Left kidney (tissue), 8 donors: ENCODE measurements around the gene GSS. TPM values are rescaled to one million over a fixed set of nuclear protein-coding genes. Genes with fewer than 3 reads are reported as not detected.
A peak's percentile ranks its signal among the peaks of the same experiment; 100 is the strongest.

ENCODE experiments used
- DNase-seq: peaks from one replicate; pipeline ENCODE4 v3.0.0-alpha.2; 2013
- long read RNA-seq, 8 donors: transcript quantifications; one replicate each; lab custom pipeline, GENCODE V29; 2026
- polyA plus RNA-seq: library from polyadenylated mRNA; unstranded; fragments of 120-200 nt; gene quantifications from one replicate; pipeline ENCODE4 v1.2.1, GENCODE V29; 2013; ENCODE audit not compliant: insufficient read length

GSS gene
- 58.8 TPM for polyA plus RNA-seq
- long read RNA-seq, donor 1, transcript GSS-201 (13 exons, 1,919 nt), result major isoform, 9 of 11 reads
- long read RNA-seq, donor 1, partial matches to known transcripts, result 0 of 11 reads
- long read RNA-seq, donor 1, other reads (novel, unspliced or antisense), result 0 of 11 reads
- long read RNA-seq, donor 2, transcript GSS-201 (13 exons, 1,919 nt), result major isoform, 11 of 16 reads
- long read RNA-seq, donor 2, partial matches to known transcripts, result 5 of 16 reads
- long read RNA-seq, donor 2, other reads (novel, unspliced or antisense), result 0 of 16 reads
- long read RNA-seq, donor 3, partial matches to known transcripts, result 0 of 6 reads
- long read RNA-seq, donor 3, other reads (novel, unspliced or antisense), result 0 of 6 reads
- long read RNA-seq, donor 4, result 0 reads
- long read RNA-seq, donor 5, transcript GSS-201 (13 exons, 1,919 nt), result major isoform, 6 of 17 reads
- long read RNA-seq, donor 5, partial matches to known transcripts, result 11 of 17 reads
- long read RNA-seq, donor 5, other reads (novel, unspliced or antisense), result 0 of 17 reads
- long read RNA-seq, donor 6, transcript GSS-201 (13 exons, 1,919 nt), result major isoform, 6 of 12 reads
- long read RNA-seq, donor 6, partial matches to known transcripts, result 0 of 12 reads
- long read RNA-seq, donor 6, other reads (novel, unspliced or antisense), result 5 of 12 reads
- long read RNA-seq, donor 7, transcript GSS-201 (13 exons, 1,919 nt), result major isoform, 17 of 18 reads
- long read RNA-seq, donor 7, partial matches to known transcripts, result 0 of 18 reads
- long read RNA-seq, donor 7, other reads (novel, unspliced or antisense), result 0 of 18 reads
- long read RNA-seq, donor 8, transcript GSS-201 (13 exons, 1,919 nt), result major isoform, 5 of 5 reads
- long read RNA-seq, donor 8, partial matches to known transcripts, result 0 of 5 reads
- long read RNA-seq, donor 8, other reads (novel, unspliced or antisense), result 0 of 5 reads

DNA sequence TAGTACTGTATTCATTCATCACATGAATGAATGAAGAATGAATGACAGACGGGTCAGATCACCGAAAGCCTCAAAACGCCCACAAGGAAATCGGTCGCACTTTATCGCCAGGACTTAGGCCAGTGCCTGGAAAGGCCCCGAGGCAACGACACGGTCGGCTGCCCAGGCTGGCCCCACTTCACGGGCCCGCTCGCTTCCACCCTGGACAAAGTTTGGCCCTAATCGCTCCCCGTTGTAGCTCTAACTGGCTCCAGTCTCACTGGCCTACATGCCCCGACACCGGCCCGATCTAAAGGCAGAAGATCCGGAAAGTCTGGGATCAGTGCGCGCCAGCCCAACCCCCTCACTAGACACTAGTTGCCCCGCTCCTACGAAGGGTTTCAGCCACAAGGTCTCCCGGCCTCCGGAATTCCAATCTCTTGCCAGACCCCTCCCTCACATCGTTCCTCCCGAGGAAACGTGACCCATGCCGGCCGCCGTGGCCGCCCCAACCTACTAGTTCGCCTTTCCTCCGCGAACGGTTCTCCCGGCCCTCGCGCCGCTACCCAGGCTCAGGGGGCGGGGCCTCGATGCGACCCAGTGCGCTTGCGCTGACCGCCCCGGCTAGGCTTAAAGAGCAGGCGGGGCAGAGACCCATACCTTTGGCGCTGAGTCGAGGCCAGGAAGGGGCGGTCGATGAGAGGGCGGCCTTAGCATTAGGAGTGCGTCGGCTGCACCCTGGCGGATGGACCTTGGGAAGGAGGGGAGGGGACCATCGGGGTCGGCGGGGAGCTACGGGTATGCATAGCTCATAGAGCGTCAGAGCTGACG lies at the start of gene GSS, which contains the start of gene MYH7B:
GSS (minus strand) TSS at position 576 of the 810 bp plus-strand sequence. CDS start 3,954 bp downstream, outside the sequence.
MYH7B (plus strand) TSS at position 638 of the 810 bp plus-strand sequence. CDS start 22,138 bp downstream, outside the sequence.
- DNase-seq, result peak; percentile 97

DNA sequence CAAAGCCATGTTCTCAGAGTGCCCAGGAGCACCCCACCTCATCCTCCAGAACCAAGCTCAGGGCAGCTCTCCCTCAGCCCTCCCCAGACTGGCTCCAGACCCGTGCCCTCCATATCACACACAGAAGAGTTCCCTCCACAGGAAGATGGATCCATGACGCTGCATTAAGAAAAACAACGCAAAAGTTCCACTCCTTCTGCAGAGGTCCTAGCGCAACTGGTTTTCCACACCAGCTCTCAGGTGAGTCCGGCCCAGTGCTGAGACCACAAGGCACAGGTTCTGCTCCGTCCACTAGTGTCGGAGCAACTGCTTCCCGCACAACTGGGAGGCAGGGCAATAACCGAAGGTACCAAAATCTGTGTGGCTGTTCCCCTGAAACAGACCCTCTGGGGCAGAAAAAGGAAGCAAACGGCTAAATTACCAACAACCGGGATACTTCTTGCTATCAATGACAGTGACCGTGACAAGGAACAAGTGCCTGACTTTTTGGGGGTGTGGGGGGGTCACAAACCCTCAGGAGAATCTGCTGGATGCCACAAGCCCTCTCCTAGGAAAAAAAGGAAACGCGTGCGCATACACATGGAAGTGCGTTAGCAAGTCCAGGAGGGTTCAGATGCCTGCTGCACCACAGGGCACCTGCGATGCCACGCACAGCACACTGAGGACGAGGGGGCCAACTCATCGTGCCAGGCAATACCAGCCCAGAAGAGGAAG lies 49.3 kb upstream of the GSS start:
- DNase-seq, result no peak

DNA sequence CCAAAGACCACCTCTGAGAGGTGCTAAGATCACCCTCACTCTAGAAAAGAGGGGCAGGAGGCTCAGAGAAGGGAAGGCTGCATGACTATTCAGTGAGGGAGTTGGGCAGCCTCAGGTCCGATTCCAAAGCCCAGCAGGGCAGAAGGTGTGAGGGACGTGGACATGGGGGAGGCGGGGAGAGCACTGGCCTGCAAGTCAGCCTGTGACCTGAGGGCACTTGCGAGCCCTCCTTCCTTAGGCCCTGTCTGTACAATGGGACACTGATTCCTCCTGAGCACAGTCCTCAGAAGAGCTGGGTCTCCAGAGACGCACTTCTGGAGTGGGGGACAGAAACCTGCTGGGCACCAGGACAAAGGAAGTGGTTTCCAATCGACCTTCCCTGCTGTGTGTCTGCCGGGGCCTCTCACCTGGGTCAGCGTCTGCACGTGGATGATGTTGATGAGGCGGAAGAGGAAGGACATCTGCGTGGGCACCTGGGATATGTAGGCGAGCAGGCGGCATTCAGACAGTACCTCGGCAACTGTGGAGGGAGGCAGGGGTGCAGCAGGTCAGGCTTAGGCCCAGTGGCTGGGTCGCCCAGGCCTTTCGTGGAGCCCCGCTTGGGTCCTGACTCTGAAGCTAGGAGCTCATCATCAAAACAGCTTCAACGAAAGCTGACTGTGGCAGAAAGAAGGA lies 48.6 kb upstream of the GSS start:
- DNase-seq, result no peak

DNA sequence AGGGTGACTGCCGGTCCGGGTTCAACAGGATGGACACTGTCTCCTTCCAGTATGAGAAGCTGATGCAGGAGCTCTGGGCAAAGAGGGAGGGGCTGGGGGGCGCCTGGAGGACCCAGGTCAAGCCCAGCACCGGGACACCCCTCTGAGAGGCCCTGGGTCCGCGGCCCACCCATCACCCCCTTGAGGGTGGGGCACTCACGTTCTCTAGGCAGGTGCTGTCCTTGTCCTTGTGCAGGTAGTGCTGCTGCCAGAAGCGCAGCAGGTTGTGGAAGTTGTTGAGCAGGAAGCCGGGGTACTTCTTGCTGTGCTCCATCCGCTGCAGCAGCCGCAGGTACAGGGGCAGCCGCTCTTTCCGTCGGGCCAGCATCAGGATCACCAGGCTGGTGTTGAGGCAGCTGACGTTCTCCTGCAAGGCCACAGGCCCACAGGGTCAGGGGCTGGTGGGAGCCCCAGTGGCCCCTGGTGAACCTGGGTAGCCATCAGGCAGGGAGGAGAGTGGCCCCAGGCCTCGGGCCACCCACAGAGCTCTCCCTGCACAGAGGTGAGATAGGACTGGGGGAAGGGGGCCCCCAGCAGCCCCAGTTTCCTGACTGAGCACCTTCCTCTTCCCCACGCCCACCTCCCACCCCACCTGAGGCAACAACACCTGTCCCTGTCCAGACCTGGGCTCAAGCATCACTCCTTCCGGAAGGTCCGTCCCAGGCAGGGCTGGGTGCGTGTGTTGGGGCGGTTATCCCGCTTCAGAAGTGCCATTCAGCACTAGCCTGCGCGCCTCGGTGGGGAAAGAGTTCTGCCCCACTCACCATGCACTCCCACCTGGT lies 47.8 kb upstream of the GSS start:
- no peak for DNase-seq

DNA sequence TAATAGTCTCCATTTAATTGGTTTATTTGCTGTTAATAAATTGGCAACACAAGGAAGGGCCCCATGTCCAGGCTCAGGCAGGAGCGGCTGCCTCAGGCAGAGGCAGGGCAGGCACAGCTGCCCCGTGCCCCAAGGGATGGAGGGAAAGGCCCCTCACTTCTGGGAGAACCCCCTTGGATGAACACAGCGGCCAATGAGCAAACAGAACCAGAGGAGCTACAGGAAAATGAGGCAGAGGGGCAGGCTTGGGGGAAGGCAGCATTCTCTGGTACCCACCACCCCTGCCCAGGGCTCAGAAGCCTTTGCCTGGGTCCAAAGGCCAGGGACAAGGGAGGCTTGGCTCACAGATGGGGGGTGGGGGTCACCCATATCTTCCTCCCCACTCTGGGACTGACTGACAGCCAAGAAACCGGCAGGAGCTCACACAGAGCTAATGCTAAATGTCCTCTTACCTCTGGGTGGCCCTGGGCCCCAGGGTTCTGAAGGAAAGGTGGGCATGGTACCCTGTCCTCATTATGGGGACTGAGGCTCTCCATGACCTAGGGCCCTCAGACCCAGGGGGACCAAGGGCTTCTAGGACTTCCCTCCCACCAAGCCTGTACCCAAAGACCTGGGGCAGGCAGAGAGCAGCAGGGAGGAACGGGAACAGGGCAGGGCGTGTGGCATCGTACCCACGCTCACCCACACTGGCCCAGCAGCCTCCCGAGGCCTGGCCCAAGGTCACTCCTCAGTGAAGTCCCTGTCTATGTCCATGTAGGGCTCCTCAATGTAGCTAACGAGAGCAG lies 47.0 kb upstream of the GSS start:
- DNase-seq, result no peak

DNA sequence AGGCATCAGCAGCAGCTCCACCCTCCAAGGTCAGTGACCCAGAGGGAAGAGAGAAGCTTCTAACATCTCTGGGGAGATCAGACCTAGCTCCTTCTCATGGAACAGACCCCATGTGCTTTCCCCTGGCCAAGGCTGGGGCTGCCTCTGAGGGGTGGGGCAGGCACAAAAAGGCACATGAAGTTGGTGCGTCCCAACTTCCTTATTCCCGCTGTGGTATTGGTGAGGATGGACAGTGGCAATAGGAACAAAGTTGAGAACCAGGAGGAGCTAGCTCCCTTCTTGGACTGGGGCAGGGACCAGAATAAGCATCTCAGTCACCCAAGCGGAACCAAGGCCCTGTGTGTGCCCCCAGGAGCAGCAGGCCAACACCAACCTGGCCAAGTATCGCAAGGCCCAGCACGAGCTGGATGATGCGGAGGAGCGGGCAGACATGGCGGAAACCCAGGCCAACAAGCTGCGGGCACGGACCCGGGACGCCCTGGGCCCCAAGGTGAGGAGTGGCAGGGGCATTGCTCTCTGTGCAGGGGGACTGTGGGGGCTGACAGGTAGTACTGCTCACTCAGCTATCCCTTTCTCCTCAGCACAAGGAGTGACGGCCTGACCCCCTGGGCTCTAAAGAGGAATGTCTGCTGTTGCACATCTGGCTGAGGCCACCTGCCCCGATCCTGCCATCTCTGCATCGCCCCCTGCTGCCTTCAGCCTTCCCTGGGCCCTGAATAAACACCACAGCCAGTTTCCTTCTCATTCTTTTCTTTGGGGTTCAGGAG lies 46.2 kb upstream of the GSS start:
- DNase-seq, result no peak

DNA sequence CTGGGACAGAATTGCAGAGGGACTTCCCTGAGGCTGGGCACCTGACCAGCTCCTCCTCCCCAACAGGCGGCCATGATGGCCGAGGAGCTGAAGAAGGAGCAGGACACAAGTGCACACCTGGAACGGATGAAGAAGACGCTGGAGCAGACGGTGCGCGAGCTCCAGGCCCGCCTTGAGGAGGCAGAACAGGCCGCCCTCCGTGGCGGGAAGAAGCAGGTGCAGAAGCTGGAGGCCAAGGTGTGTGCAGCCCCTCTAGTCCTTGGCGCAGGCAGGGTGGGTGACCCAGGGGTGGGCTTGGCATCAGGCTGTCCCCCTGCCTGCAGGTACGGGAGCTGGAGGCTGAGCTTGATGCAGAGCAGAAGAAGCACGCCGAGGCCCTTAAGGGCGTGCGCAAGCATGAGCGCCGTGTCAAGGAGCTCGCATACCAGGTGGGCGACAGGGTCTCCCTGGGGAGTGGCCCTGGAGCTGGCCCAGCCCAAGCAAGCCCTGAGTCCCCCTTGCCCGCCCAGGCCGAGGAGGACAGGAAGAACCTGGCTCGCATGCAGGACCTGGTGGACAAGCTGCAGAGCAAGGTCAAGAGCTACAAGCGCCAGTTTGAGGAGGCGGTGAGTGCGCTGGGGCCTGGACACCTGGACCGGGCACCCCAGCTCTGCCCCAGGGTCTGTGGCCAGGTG lies 45.5 kb upstream of the GSS start:
- DNase-seq, result no peak

DNA sequence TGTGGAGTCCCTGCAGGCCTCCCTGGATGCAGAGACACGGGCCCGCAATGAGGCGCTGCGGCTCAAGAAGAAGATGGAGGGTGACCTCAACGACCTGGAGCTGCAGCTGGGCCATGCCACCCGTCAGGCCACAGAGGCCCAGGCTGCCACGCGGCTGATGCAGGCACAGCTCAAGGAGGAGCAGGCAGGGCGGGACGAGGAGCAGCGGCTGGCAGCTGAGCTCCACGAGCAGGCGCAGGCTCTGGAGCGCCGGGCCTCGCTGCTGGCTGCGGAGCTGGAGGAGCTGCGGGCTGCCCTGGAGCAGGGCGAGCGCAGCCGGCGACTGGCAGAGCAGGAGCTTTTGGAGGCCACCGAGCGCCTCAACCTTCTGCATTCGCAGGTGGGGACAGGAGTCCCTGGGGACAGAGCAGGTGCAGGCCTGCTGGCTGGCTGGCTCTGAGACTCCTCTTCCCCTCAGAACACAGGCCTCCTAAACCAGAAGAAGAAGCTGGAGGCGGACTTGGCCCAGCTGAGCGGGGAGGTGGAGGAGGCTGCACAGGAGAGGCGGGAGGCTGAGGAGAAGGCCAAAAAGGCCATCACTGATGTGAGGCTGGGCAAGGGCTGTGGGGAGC lies 44.8 kb upstream of the GSS start:
- DNase-seq, result no peak

DNA sequence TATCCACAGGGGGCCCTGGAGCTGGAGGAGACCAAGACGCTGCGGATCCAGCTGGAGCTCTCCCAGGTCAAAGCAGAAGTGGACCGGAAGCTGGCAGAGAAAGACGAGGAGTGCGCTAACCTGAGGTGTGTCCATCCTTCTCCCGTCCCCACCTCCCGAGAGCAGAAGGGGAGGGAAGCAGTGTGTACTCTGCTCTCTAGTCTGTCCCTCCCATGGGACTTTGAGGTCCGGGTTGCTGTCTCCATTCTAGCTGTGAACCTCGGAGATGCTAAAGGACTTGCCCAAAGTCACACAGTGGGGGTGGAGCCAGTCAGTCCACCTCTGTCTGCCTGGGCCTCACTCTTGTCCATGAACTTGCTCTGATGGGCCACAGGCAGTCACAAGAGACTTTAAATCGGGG lies 44.2 kb upstream of the GSS start:
- no peak for DNase-seq

DNA sequence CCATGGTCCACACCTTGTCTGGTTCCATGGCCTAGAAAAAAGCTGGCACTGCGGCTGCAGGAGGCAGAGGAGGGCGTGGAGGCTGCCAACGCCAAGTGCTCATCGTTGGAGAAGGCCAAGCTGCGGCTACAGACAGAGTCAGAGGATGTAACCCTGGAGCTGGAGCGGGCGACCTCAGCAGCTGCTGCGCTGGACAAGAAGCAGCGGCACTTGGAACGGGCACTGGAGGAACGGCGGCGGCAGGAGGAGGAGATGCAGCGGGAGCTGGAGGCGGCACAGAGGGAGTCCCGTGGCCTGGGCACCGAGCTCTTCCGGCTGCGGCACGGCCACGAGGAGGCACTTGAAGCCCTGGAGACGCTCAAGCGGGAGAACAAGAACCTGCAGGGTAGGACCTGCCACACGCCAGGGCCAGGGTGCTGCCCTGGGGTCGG lies 43.4 kb upstream of the GSS start:
- no peak for DNase-seq

DNA sequence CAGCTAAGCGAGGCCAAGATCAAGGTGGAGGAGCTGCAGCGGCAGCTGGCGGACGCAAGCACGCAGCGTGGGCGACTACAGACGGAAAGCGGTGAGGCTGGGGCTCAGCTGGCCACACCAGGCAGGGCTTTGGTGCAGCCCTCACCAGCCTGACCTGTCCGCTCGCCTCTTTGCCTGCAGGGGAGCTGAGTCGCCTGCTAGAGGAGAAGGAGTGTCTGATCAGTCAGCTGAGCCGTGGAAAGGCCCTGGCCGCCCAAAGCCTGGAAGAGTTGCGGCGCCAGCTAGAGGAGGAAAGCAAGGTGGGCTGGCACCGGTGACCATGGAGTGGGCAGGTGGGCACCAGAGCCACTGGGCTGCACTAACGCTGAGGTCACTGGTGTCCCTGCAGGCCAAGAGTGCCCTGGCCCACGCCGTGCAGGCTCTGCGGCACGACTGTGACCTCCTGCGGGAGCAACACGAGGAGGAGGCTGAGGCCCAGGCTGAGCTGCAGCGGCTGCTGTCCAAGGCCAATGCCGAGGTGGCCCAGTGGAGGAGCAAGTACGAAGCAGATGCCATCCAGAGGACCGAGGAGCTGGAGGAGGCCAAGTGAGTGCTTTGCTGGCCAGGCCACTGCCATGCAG lies 42.8 kb upstream of the GSS start:
- DNase-seq, result no peak

DNA sequence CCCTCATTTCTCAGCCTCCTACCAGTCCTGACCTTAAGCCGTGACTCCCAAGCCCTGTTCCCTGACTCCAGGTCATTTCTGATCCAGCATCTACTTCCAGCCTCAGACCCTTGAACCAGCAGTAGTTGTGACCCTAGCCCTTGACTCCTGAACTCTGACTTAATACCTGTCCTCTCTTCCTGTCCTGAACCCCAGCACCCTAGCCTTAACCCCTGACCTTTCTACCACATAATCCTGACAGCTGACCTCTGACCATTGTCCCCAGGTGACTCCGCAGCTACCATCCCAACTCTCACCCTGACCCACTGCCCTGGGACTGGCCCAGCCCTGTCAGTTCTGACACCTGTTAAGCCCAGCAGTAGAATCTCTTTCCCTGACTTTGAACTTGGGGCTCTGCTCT lies 42.2 kb upstream of the GSS start:
- no peak for DNase-seq

DNA sequence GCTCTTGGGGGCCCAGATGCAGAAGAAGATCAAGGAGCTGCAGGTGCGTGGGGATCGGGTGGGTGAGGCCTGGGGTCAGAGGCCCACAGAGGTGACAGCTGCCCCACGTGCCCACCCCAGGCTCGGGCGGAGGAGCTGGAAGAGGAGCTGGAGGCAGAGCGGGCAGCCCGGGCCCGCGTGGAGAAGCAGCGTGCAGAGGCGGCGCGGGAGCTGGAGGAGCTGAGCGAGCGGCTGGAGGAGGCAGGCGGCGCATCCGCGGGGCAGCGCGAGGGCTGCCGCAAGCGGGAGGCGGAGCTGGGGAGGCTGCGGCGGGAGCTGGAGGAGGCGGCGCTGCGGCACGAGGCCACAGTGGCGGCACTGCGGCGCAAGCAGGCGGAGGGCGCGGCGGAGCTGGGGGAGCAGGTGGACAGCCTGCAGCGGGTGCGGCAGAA lies 41.5 kb upstream of the GSS start:
- DNase-seq, result peak; percentile 46

DNA sequence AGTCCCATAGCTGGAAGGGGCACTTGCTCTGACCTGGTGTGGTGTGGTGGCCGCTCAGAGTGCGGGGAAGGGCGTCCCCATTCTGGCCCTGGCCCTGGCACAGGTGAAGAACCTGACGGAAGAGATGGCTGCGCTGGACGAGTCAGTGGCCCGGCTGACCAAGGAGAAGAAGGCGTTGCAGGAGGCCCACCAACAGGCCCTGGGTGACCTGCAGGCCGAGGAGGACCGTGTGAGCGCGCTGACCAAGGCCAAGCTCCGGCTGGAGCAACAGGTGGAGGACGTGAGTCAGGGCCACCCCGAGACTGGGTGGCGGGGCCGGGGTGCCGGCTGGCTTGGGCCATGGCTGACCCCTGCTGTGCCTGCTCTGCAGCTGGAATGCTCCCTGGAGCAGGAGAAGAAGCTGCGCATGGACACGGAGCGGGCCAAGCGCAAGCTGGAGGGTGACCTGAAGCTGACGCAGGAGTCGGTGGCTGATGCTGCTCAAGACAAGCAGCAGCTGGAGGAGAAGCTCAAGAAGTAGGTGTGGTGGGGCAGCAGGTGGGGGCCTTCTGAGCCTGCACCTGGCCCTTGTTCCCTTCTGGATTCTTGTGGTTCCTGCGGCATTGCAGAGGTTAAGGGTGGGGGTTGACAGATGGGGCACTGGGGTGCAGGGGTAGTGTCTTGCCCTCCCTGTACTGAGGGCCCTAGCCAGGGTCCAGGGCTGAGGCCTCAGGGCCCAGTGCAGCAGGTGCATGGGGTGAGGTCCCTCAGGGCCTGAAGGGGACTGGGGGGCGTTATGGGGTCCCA lies 40.8 kb upstream of the GSS start:
- no peak for DNase-seq

DNA sequence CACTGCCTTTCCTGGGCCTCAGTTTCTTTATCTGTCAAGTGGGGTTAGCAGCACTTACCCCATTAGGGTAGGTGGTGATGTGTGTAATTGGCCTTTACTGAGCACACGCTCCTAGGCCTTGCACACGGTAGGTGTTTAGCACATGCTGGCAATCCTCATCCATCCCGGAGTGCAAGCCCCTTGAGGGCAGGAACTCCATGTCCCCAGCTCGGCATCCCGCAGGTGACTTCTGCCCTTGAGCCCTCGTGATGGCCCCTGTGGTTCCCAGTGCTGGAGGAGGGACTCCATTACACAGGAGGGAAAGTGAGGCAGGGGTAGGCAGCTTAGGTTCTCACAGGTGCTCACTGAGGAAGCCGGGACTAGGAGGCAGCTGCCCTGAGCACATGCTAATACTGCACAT lies 40.1 kb upstream of the GSS start:
- no peak for DNase-seq

DNA sequence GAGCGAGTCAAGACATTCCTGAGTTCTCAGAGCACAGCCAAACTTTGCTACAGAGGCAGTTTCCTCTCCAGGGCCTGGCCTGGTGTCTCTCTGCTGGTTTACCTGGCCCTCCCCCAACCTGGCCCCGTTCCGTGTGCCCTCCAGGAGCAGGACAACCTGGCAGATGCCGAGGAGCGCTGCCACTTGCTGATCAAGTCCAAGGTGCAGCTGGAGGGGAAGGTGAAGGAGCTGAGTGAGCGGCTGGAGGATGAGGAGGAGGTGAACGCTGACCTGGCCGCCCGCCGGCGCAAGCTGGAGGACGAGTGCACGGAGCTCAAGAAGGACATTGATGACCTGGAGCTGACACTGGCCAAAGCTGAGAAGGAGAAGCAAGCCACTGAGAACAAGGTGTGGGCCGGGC lies 39.6 kb upstream of the GSS start:
- no peak for DNase-seq
